ENCODE results near the gene NME8.

GRCh38 chr7:37820708-37821468 lies 27.5 kb upstream of the NME8 start:
- TF ChIP-seq POLR2A (IDR thresholded peaks at IDR 0.05; ENCODE audit: borderline replicate concordance, extremely low read depth, insufficient read depth, insufficient read length) (no peak), CTCF (IDR thresholded peaks at IDR 0.05 in 2 of 3, conservative IDR thresholded peaks at IDR 0.05 in 1 of 3; ENCODE audit: borderline replicate concordance in 1 of 3, insufficient read depth in 1 of 3, low read depth in 2 of 3, low read length in 2 of 3) (no peak), TCF7L2 (IDR thresholded peaks at IDR 0.05; ENCODE audit: borderline replicate concordance, extremely low read depth, insufficient read depth, insufficient read length) (no peak), ZNF274 (IDR thresholded peaks at IDR 0.05; ENCODE audit: low read depth, low read length) (no peak), MAX (IDR thresholded peaks at IDR 0.05) (no peak), SRF (IDR thresholded peaks at IDR 0.05; ENCODE audit: low read depth) (no peak), EGR1 (IDR thresholded peaks at IDR 0.05; ENCODE audit: low read depth) (no peak), CEBPB (IDR thresholded peaks at IDR 0.05; ENCODE audit: low read depth) (no peak)
- TF ChIP-seq, protein P1, sequence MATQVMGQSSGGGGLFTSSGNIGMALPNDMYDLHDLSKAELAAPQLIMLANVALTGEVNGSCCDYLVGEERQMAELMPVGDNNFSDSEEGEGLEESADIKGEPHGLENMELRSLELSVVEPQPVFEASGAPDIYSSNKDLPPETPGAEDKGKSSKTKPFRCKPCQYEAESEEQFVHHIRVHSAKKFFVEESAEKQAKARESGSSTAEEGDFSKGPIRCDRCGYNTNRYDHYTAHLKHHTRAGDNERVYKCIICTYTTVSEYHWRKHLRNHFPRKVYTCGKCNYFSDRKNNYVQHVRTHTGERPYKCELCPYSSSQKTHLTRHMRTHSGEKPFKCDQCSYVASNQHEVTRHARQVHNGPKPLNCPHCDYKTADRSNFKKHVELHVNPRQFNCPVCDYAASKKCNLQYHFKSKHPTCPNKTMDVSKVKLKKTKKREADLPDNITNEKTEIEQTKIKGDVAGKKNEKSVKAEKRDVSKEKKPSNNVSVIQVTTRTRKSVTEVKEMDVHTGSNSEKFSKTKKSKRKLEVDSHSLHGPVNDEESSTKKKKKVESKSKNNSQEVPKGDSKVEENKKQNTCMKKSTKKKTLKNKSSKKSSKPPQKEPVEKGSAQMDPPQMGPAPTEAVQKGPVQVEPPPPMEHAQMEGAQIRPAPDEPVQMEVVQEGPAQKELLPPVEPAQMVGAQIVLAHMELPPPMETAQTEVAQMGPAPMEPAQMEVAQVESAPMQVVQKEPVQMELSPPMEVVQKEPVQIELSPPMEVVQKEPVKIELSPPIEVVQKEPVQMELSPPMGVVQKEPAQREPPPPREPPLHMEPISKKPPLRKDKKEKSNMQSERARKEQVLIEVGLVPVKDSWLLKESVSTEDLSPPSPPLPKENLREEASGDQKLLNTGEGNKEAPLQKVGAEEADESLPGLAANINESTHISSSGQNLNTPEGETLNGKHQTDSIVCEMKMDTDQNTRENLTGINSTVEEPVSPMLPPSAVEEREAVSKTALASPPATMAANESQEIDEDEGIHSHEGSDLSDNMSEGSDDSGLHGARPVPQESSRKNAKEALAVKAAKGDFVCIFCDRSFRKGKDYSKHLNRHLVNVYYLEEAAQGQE (IDR thresholded peaks at IDR 0.05; ENCODE audit: low read depth): no peak
- TF ChIP-seq, protein P2, sequence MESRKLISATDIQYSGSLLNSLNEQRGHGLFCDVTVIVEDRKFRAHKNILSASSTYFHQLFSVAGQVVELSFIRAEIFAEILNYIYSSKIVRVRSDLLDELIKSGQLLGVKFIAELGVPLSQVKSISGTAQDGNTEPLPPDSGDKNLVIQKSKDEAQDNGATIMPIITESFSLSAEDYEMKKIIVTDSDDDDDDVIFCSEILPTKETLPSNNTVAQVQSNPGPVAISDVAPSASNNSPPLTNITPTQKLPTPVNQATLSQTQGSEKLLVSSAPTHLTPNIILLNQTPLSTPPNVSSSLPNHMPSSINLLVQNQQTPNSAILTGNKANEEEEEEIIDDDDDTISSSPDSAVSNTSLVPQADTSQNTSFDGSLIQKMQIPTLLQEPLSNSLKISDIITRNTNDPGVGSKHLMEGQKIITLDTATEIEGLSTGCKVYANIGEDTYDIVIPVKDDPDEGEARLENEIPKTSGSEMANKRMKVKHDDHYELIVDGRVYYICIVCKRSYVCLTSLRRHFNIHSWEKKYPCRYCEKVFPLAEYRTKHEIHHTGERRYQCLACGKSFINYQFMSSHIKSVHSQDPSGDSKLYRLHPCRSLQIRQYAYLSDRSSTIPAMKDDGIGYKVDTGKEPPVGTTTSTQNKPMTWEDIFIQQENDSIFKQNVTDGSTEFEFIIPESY (IDR thresholded peaks at IDR 0.05; ENCODE audit: extremely low read depth, insufficient replicate concordance, low read length): no peak
